HepG2 (cell line): ENCODE data around the gene TRAPPC10. TPM values are rescaled to one million over a fixed set of nuclear protein-coding genes. Genes with fewer than 3 reads are reported as not detected.

Experiments used
- ATAC-seq: fragments of 200-7000 bp; cut with Tn5 transposase; 3 replicates; pipeline ENCODE4 v1.9.1; 2020; ENCODE audit warnings: mild to moderate bottlenecking, moderate library complexity
- BruUV-seq: library from RNA; stranded (reverse); fragments of 400-500 nt; replicated peaks from 2 replicates; lab custom pipeline; 2021; lab: Mats Ljungman, UMichigan
- CTCF ChIA-PET: fragments of 300-600 bp; formaldehyde crosslinking; extraction: SDS; loops from one replicate; lab custom pipeline; 2021; ENCODE audit warnings: low total read pairs, inconsistent platforms, low intra/inter-chr PET ratio; lab: Yijun Ruan, JAX
- POLR2A ChIA-PET: fragments of 350-600 bp; sonication (Branson Sonifier 250); formaldehyde crosslinking; loops from one replicate; lab custom pipeline; 2020; ENCODE audit warnings: antibody characterized with exemption, inconsistent platforms; lab: Yijun Ruan, JAX
- DNase-seq: peaks from one replicate; pipeline ENCODE4 v3.0.0-alpha.2; 2015; ENCODE audit warnings: low spot score
- FAIRE-seq: peaks from 3 replicates; lab custom pipeline; 2011; peaks lifted over from hg19 to GRCh38; lab: Jason Lieb, UNC
- H2AFZ ChIP-seq: one replicate; pipeline ENCODE4 v1.6.1; 2011; ENCODE audit warnings: low read length, inconsistent platforms
- H3K27ac ChIP-seq: fragments of 300-600 bp; 3 replicates; pipeline ENCODE4 v1.8.0; 2011; ENCODE audit warnings: mixed run types, mild to moderate bottlenecking, mixed read lengths, low read length, inconsistent platforms; ENCODE audit not compliant: insufficient read depth; ENCODE audit errors: extremely low read length
- H3K27me3 ChIP-seq, 2 experiments: fragments of 200-600 bp in 1 of 2; 2 replicates in 1 of 2; 3 replicates in 1 of 2; pipeline versions ENCODE4 v1.6.0 to v1.8.0; 2011; ENCODE audit warnings: low read length in 2 of 2, mild to moderate bottlenecking in 2 of 2, moderate library complexity in 2 of 2, inconsistent platforms in 1 of 2; ENCODE audit not compliant: insufficient read depth in 2 of 2, control insufficient read depth in 1 of 2
- H3K36me3 ChIP-seq, 2 experiments: fragments of 200-600 bp in 1 of 2; replicated peaks in 1 of 2; 2 replicates in 1 of 2; 3 replicates in 1 of 2; pipeline versions ENCODE4 v1.5.1 to v1.8.0; 2011; ENCODE audit warnings: low read length in 2 of 2, inconsistent platforms in 1 of 2; ENCODE audit not compliant: insufficient read depth in 2 of 2, control insufficient read depth in 1 of 2
- H3K4me1 ChIP-seq: 2 replicates; pipeline ENCODE4 v1.5.1; 2012; ENCODE audit warnings: low read length, inconsistent platforms; ENCODE audit not compliant: insufficient read depth
- H3K4me2 ChIP-seq: 2 replicates; pipeline ENCODE4 v1.6.0; 2011; ENCODE audit warnings: low read depth, low read length, inconsistent platforms
- H3K4me3 ChIP-seq, 3 experiments: fragments of 200-600 bp in 1 of 3; sonication (generic), shearing (Covaris generic) in 1 of 3; replicated peaks in 1 of 3; 2 replicates each; pipeline ENCODE4 v1.5.1; 2011 to 2016; ENCODE audit warnings: low read length in 3 of 3, inconsistent platforms in 2 of 3, low read depth in 2 of 3, mild to moderate bottlenecking in 2 of 3, control low read depth in 1 of 3, mixed read lengths in 1 of 3; ENCODE audit not compliant: insufficient read depth in 1 of 3
- H3K79me2 ChIP-seq: one replicate; pipeline ENCODE4 v1.6.1; 2011; ENCODE audit warnings: low read length, inconsistent platforms; ENCODE audit not compliant: insufficient read depth
- H3K9ac ChIP-seq: 2 replicates; pipeline ENCODE4 v1.6.0; 2011; ENCODE audit warnings: mild to moderate bottlenecking, low read depth, low read length, inconsistent platforms; ENCODE audit not compliant: insufficient read depth
- H3K9me3 ChIP-seq: 2 replicates; pipeline ENCODE4 v1.5.1; 2012; ENCODE audit warnings: mild to moderate bottlenecking, low read length
- H4K20me1 ChIP-seq: 2 replicates; pipeline ENCODE4 v1.6.0; 2011; ENCODE audit warnings: inconsistent platforms, mild to moderate bottlenecking, low read length, moderate library complexity; ENCODE audit not compliant: insufficient read depth
- ATF7-NPFF ChIP-seq: sonication (generic); formaldehyde crosslinking; IDR thresholded peaks from 2 replicates; pipeline ENCODE4 v1.8.1; 2023; ENCODE audit warnings: mild to moderate bottlenecking, low read depth, missing genetic modification reagents, moderate library complexity
- MAX ChIP-seq: IDR thresholded peaks from 2 replicates; pipeline ENCODE4 v1.6.1; 2012; ENCODE audit warnings: inconsistent platforms
- PHB2 ChIP-seq: fragments of 450-650 bp; IDR thresholded peaks from 2 replicates; pipeline ENCODE4 v1.6.1; 2018; ENCODE audit not compliant: partially characterized antibody
- STAT5B ChIP-seq: sonication (generic); formaldehyde crosslinking; IDR thresholded peaks from 2 replicates; pipeline ENCODE4 v1.4.0; 2020; ENCODE audit warnings: missing genetic modification reagents
- TFDP2 ChIP-seq: sonication (generic); formaldehyde crosslinking; IDR thresholded peaks from 2 replicates; pipeline ENCODE4 v1.4.0; 2020; ENCODE audit warnings: missing genetic modification reagents
- ZNF225 ChIP-seq: sonication (generic); formaldehyde crosslinking; IDR thresholded peaks from 2 replicates; pipeline ENCODE4 v1.4.0; 2020; ENCODE audit warnings: mild to moderate bottlenecking, missing genetic modification reagents
- ZNF296 ChIP-seq: sonication (generic); formaldehyde crosslinking; conservative IDR thresholded peaks from 2 replicates; pipeline ENCODE4 v1.5.0; 2020; ENCODE audit warnings: mild to moderate bottlenecking, missing genetic modification reagents
- ZNF329 ChIP-seq: sonication (generic); formaldehyde crosslinking; IDR thresholded peaks from 2 replicates; pipeline ENCODE4 v1.9.0; 2021; ENCODE audit warnings: low read depth, mild to moderate bottlenecking, missing genetic modification reagents
- ZNF407 ChIP-seq: sonication (generic); formaldehyde crosslinking; IDR thresholded peaks from one replicate; pipeline ENCODE4 v1.5.1; 2020; ENCODE audit warnings: mild to moderate bottlenecking, missing genetic modification reagents; ENCODE audit errors: not compliant biosample characterization
- ZNF441 ChIP-seq: sonication (generic); formaldehyde crosslinking; IDR thresholded peaks from 2 replicates; pipeline ENCODE4 v1.7.0; 2021; ENCODE audit warnings: missing genetic modification reagents, borderline replicate concordance
- ZNF530 ChIP-seq: sonication (generic); formaldehyde crosslinking; IDR thresholded peaks from 2 replicates; pipeline ENCODE4 v1.5.0; 2020; ENCODE audit warnings: low read depth, mild to moderate bottlenecking, missing genetic modification reagents
- ZNF550 ChIP-seq: sonication (generic); formaldehyde crosslinking; IDR thresholded peaks from 2 replicates; pipeline ENCODE4 v1.4.0; 2020; ENCODE audit warnings: mild to moderate bottlenecking, missing genetic modification reagents, borderline replicate concordance
- WGBS: methylation state at CpG from one replicate; pipeline ENCODE4 v1.1.6; 2017; ENCODE audit warnings: low lambda C conversion rate; 5-methylcytosine and 5-hydroxymethylcytosine counted together
- in situ Hi-C: cut with HindIII; loops from 2 replicates; pipeline ENCODE4 v1.10.0; 2017; ENCODE audit warnings: low pct_unique_long_range_greater_than_20kb; ENCODE audit not compliant: extremely low pct_ligation_motif_present
- intact Hi-C: fragments of 100-400 bp; cut with micrococcal nuclease; formaldehyde crosslinking; loops from one replicate; pipeline ENCODE4 v1.10.0; 2022; ENCODE audit not compliant: unreplicated experiment
- polyA plus RNA-seq, 8 experiments: library from polyadenylated mRNA; depleted of rRNA in 3 of 8; stranded (reverse) in 7 of 8; unstranded in 1 of 8; fragments of >200 nt; fragmentation: Illumina TruSeq in 4 of 8; extraction: Trizol in 4 of 8; gene quantifications; 2 replicates each; pipeline versions ENCODE4 v1.2.1 to v1.2.3, GENCODE V29; 2011 to 2016; ENCODE audit warnings: low read depth in 4 of 8, missing spikeins in 1 of 8, mixed read lengths in 1 of 8; ENCODE audit not compliant: insufficient read depth in 1 of 8
- total RNA-seq, 5 experiments: library from RNA; depleted of rRNA; stranded (reverse); fragments of >200 nt; fragmentation: Illumina TruSeq; extraction: Trizol; gene quantifications; 2 replicates each; pipeline ENCODE4 v1.2.3, GENCODE V29; 2016; ENCODE audit warnings: low read depth in 1 of 5

Gene TRAPPC10
- total and polyA plus RNA-seq, 2 of the 13 experiments (the other 11 are each of a cell fraction or from before 2014, with no cell fraction given), result 10.6 to 16.5 TPM

- TF ChIP-seq ZNF329 (CRISPR knock-in tag) (no peak), MAX (no peak), PHB2 (no peak), ZNF441 (CRISPR knock-in tag) (no peak)
Measured at GRCh38 chr21:44063151-44063912, 51.2 kb downstream of the TRAPPC10 start (continued).

- in situ Hi-C loops, result loop anchor here (5.0 kb wide), 1 partner anchor 38 kb away; no protein-coding TSS in a partner anchor
- Histone ChIP-seq H2AFZ (no peak overlapping the region), H4K20me1 (peaks cover 7% of the 10 kb centered on the region; the same call in 1 of the 2 replicates), H3K4me1 (peaks cover 17% of the 10 kb centered on the region), H3K79me2 (no peaks in the 10 kb centered on the region), H3K27me3 (no peaks in the 10 kb centered on the region), H3K9ac (no peak overlapping the region), H3K9me3 (no peaks in the 10 kb centered on the region), H3K27ac (no peak overlapping the region), H3K4me3 (no peak overlapping the region), H3K4me2 (no peak overlapping the region), H3K36me3 (peaks cover 16 to 44% of the 10 kb centered on the region in 2 experiments; a peak in 4 of 5 replicates)
- 94% methylated on average over 13 of the region's 13 CpGs for WGBS
- intact Hi-C loops, result no loop called here
- FAIRE-seq, result no peak
- ChIA-PET CTCF (no interaction called here), POLR2A (no interaction called here)
- no TSS peak for BruUV-seq
- ATAC-seq, result no peak
- no peak for DNase-seq
- TF ChIP-seq STAT5B (CRISPR knock-in tag) (no peak), ZNF225 (no peak), PHB2 (no peak), TFDP2 (CRISPR knock-in tag) (no peak), ZNF296 (CRISPR knock-in tag) (no peak), ZNF550 (CRISPR knock-in tag) (no peak), ATF7-NPFF (no peak), ZNF530 (CRISPR knock-in tag) (no peak), ZNF407 (CRISPR knock-in tag) (no peak)
Measured at GRCh38 chr21:44064852-44065403, 52.8 kb downstream of the TRAPPC10 start.
